ENCODE results near the gene CELF4. TPM values are rescaled to one million over a fixed set of nuclear protein-coding genes. Genes with fewer than 3 reads are reported as not detected.

The CELF4 gene
- total and polyA plus RNA-seq, 2 donors (not counting 1 experiment from before 2014, with no cell fraction given) = 0.17 TPM; not detected in 1

DNA sequence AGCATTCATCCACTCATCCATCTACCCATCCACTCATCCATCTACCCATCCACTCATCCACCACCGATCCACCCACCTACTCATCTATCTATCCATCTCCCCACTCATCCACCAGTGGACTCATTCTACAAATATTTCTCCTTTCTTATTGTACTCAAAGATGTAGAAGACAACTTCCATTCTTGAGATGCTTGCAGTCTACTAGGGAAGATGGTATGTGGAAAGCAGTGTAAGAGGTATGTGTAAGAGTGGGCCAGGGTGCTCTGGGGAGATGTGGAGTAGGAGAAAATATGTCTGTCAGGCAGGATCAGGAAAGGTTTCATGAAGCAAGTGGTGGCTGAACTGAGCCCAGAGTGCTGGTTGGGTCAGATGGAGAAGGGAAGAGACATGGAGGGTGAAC is 150.8 kb downstream of the CELF4 start:
- Histone ChIP-seq H3K9ac (ENCODE audit: insufficient read depth, low read length) (no peak overlapping the region), H3K4me2 (ENCODE audit: extremely low read depth, insufficient read depth, low read length) (no peak overlapping the region), H3K4me1 (ENCODE audit: control insufficient read depth, extremely low read depth, insufficient read depth, low read length) (no peaks in the 10 kb centered on the region), H3K4me3 (replicated peaks in 1 of 4; ENCODE audit: control extremely low read depth in 1 of 4, insufficient read depth in 1 of 4, low read depth in 3 of 4, low read length in 4 of 4) (no peak overlapping the region), H3K27ac (ENCODE audit: insufficient read depth, low read length) (no peak overlapping the region), H3K27me3 (ENCODE audit: control insufficient read depth, insufficient read depth, low read length) (peaks cover 3% of the 10 kb centered on the region), H2AFZ (ENCODE audit: low read length) (no peak overlapping the region), H4K20me1 (ENCODE audit: control insufficient read depth, extremely low read depth, insufficient read depth, low read length) (no peaks in the 10 kb centered on the region), H3K9me3 (ENCODE audit: control insufficient read depth, insufficient read depth, low read depth, low read length) (no peaks in the 10 kb centered on the region), H3K36me3 (ENCODE audit: control insufficient read depth, insufficient read depth, low read length) (no peaks in the 10 kb centered on the region), H3K79me2 (ENCODE audit: control insufficient read depth, insufficient read depth, low read length) (no peaks in the 10 kb centered on the region)
- TF ChIP-seq CTCF (conservative IDR thresholded peaks at IDR 0.05 in 1 of 2, IDR thresholded peaks at IDR 0.05 in 1 of 2; ENCODE audit: low read depth in 1 of 2, low read length in 2 of 2) (no peak), EZH2 (IDR thresholded peaks at IDR 0.05; ENCODE audit: low read length, missing control alignments) (no peak)
- no peak for DNase-seq (ENCODE audit: low read depth in 2 of 2)

DNA sequence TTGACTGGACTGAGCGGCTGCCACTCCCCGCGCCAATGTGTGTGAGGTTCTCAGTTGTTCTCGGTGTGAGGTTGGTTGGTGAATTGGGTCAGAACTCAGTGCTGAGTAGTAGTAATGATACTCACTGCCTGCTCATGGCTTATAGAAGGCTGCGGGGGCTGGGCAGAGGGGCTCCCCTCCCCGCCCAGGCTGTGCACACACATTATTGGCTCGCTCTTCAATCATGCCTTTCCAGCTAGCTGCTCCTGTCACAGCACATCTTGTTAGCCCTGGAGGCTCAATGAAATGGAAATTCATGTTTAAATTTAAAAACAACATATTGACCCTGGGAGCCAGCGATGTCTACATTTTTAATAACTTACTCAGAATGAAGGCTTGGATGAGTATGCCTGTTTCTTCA is 152.8 kb downstream of the CELF4 start:
- no peaks in the 10 kb centered on the region for H3K27me3 ChIP-seq (ENCODE audit: control insufficient read depth, insufficient read depth, low read length)
- DNase-seq (ENCODE audit: low read depth in 2 of 2) = no peak
- H3K9ac ChIP-seq (ENCODE audit: insufficient read depth, low read length) = no peak overlapping the region
- H3K9me3 ChIP-seq (ENCODE audit: control insufficient read depth, insufficient read depth, low read depth, low read length) = no peaks in the 10 kb centered on the region
- no peaks in the 10 kb centered on the region for H4K20me1 ChIP-seq (ENCODE audit: control insufficient read depth, extremely low read depth, insufficient read depth, low read length)
- H3K79me2 ChIP-seq (ENCODE audit: control insufficient read depth, insufficient read depth, low read length) = no peaks in the 10 kb centered on the region
- H2AFZ ChIP-seq (ENCODE audit: low read length) = no peak overlapping the region
- H3K4me1 ChIP-seq (ENCODE audit: control insufficient read depth, extremely low read depth, insufficient read depth, low read length) = no peaks in the 10 kb centered on the region
- no peak overlapping the region for H3K4me3 ChIP-seq (replicated peaks in 1 of 4; ENCODE audit: control extremely low read depth in 1 of 4, insufficient read depth in 1 of 4, low read depth in 3 of 4, low read length in 4 of 4)
- no peak overlapping the region for H3K4me2 ChIP-seq (ENCODE audit: extremely low read depth, insufficient read depth, low read length)
- H3K36me3 ChIP-seq (ENCODE audit: control insufficient read depth, insufficient read depth, low read length) = no peaks in the 10 kb centered on the region
- TF ChIP-seq CTCF (conservative IDR thresholded peaks at IDR 0.05 in 1 of 2, IDR thresholded peaks at IDR 0.05 in 1 of 2; ENCODE audit: low read depth in 1 of 2, low read length in 2 of 2) = no peak
- no peak for TF ChIP-seq EZH2 (IDR thresholded peaks at IDR 0.05; ENCODE audit: low read length, missing control alignments)
- H3K27ac ChIP-seq (ENCODE audit: insufficient read depth, low read length) = no peak overlapping the region

DNA sequence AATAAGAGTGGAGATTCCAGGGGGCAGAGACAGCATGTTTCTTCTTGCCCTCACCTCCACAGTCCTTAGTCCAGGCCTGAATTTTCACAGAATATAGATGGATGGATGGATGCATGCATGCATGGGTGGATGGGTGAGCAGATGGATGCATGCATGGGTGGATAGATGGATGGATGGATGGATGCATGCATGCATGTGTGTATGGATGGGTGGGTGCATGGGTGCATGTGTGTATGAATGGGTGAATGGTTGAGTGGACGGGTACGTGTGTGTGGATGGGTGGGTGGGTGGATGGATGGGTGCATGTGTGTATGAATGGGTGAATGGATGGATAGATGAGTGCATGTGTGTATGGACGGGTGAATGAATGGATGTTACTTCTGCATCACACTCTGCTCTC is 153.3 kb downstream of the CELF4 start:
- Histone ChIP-seq H3K27ac (ENCODE audit: insufficient read depth, low read length) (no peak overlapping the region), H3K4me3 (replicated peaks in 1 of 4; ENCODE audit: control extremely low read depth in 1 of 4, insufficient read depth in 1 of 4, low read depth in 3 of 4, low read length in 4 of 4) (no peak overlapping the region), H3K9ac (ENCODE audit: insufficient read depth, low read length) (no peak overlapping the region), H3K36me3 (ENCODE audit: control insufficient read depth, insufficient read depth, low read length) (no peaks in the 10 kb centered on the region), H3K9me3 (ENCODE audit: control insufficient read depth, insufficient read depth, low read depth, low read length) (no peaks in the 10 kb centered on the region), H3K27me3 (ENCODE audit: control insufficient read depth, insufficient read depth, low read length) (no peaks in the 10 kb centered on the region), H3K79me2 (ENCODE audit: control insufficient read depth, insufficient read depth, low read length) (no peaks in the 10 kb centered on the region), H3K4me2 (ENCODE audit: extremely low read depth, insufficient read depth, low read length) (no peak overlapping the region), H4K20me1 (ENCODE audit: control insufficient read depth, extremely low read depth, insufficient read depth, low read length) (no peaks in the 10 kb centered on the region), H3K4me1 (ENCODE audit: control insufficient read depth, extremely low read depth, insufficient read depth, low read length) (no peaks in the 10 kb centered on the region), H2AFZ (ENCODE audit: low read length) (no peak overlapping the region)
- no peak for DNase-seq (ENCODE audit: low read depth in 2 of 2)
- TF ChIP-seq EZH2 (IDR thresholded peaks at IDR 0.05; ENCODE audit: low read length, missing control alignments) = no peak
- no peak for TF ChIP-seq CTCF (conservative IDR thresholded peaks at IDR 0.05 in 1 of 2, IDR thresholded peaks at IDR 0.05 in 1 of 2; ENCODE audit: low read depth in 1 of 2, low read length in 2 of 2)
